Body of pancreas (tissue), 4 donors: ENCODE measurements around the gene PHLDA2. TPM values are rescaled to one million over a fixed set of nuclear protein-coding genes. Genes with fewer than 3 reads are reported as not detected.

ENCODE experiments used
- ATAC-seq: fragments of 150-250 bp; one replicate; pipeline ENCODE4 v1.9.1; 2016
- DNase-seq, 4 donors: peaks; one replicate each; pipeline ENCODE4 v3.0.0-alpha.2; 2019
- H3K27ac ChIP-seq, 4 donors: fragments of 200-600 bp; sonication (generic); 1 replicate in 3 of 4; 2 replicates in 1 of 4; pipeline versions ENCODE4 v1.5.1 to v1.6.1; 2016 to 2019; ENCODE audit warnings: mild to moderate bottlenecking in 1 of 4, mixed read lengths in 1 of 4, moderate library complexity in 1 of 4
- H3K27me3 ChIP-seq, 2 donors: fragments of 200-600 bp; sonication (generic); one replicate each; pipeline ENCODE4 v1.6.0; 2016; ENCODE audit warnings: mild to moderate bottlenecking in 1 of 2
- H3K36me3 ChIP-seq, 2 donors: fragments of 200-600 bp; sonication (generic); replicated peaks in 1 of 2; 2 replicates each; pipeline ENCODE4 v1.5.1; 2016; ENCODE audit warnings: low read depth in 2 of 2; ENCODE audit not compliant: insufficient read depth in 1 of 2
- H3K4me1 ChIP-seq: fragments of 200-600 bp; sonication (generic); one replicate; pipeline ENCODE4 v1.6.0; 2016
- H3K4me3 ChIP-seq, 2 donors: fragments of 200-600 bp; sonication (generic); 1 replicate in 1 of 2; 2 replicates in 1 of 2; pipeline ENCODE4 v1.5.1; 2016 to 2019
- H3K9me3 ChIP-seq, 3 donors: fragments of 200-600 bp; sonication (generic); 1 replicate in 2 of 3; 2 replicates in 1 of 3; pipeline ENCODE4 v1.5.1; 2016
- CTCF ChIP-seq, 7 experiments: fragments of 450-650 bp in 4 of 7; fragments of 200-600 bp in 3 of 7; sonication (generic) in 3 of 7; IDR thresholded peaks; one replicate each; pipeline ENCODE4 v1.5.1; 2016 to 2019; ENCODE audit warnings: antibody characterized with exemption in 7 of 7
- POLR2A ChIP-seq, 3 donors: fragments of 450-650 bp; IDR thresholded peaks; one replicate each; pipeline ENCODE4 v1.6.1; 2016; ENCODE audit warnings: antibody characterized with exemption in 3 of 3, mild to moderate bottlenecking in 2 of 3
- WGBS, 2 donors: methylation state at CpG; one replicate each; pipeline ENCODE4 v1.1.5; 2017; 5-methylcytosine and 5-hydroxymethylcytosine counted together
- intact Hi-C: fragments of 100-400 bp; cut with DNase I; formaldehyde crosslinking; loops from one replicate; pipeline ENCODE4 v1.15.1; 2023
- total RNA-seq, 2 donors: library from RNA; depleted of rRNA; stranded (reverse); fragments of >200 nt; gene quantifications; one replicate each; pipeline ENCODE4 v1.1.0, GENCODE V29; 2016

PHLDA2 gene
- total RNA-seq, 2 donors from 2014 or later, result 4.2 TPM; not detected in 1

- Histone ChIP-seq H3K27me3 (no peaks in the 10 kb centered on the region), H3K4me1 (peaks cover 8% of the 10 kb centered on the region), H3K4me3 (no peak overlapping the region), H3K27ac (no peak overlapping the region), H3K36me3 (no peaks in the 10 kb centered on the region), H3K9me3 (no peaks in the 10 kb centered on the region)
- ATAC-seq (no peak), DNase-seq (no peak)
- intact Hi-C loops, result no loop called here
- no peak for TF ChIP-seq POLR2A (IDR thresholded peaks at IDR 0.05)
- no peak for TF ChIP-seq CTCF (IDR thresholded peaks at IDR 0.05)
- WGBS, 2 donors, result 54 to 84% methylated on average over 2 to 25 of the region's 25 CpGs
These were observed 11.3 kb downstream of the PHLDA2 start for GRCh38 chr11:2917842-2918490.

GRCh38 chr11:2916892-2917645, 12.2 kb downstream of the PHLDA2 start:
- no peaks in the 10 kb centered on the region for H3K9me3 ChIP-seq
- 91 to 92% methylated on average over 13 to 16 of the region's 16 CpGs for WGBS, 2 donors
- no peaks in the 10 kb centered on the region for H3K36me3 ChIP-seq
- no peak overlapping the region for H3K4me3 ChIP-seq
- no peak overlapping the region for H3K27ac ChIP-seq
- intact Hi-C loops, result no loop called here
- TF ChIP-seq CTCF (IDR thresholded peaks at IDR 0.05) (no peak), POLR2A (IDR thresholded peaks at IDR 0.05) (no peak)
- H3K4me1 ChIP-seq, result peaks cover 17% of the 10 kb centered on the region
- no peaks in the 10 kb centered on the region for H3K27me3 ChIP-seq
- ATAC-seq, result no peak
- no peak for DNase-seq

GRCh38 chr11:2916114-2916891, 12.9 kb downstream of the PHLDA2 start:
- H3K27ac ChIP-seq, result no peak overlapping the region
- H3K4me1 ChIP-seq, result peaks cover 24% of the 10 kb centered on the region
- H3K27me3 ChIP-seq, result no peaks in the 10 kb centered on the region
- H3K9me3 ChIP-seq, result no peaks in the 10 kb centered on the region
- no peak for ATAC-seq
- intact Hi-C loops, result no loop called here
- TF ChIP-seq POLR2A (IDR thresholded peaks at IDR 0.05) (no peak), CTCF (IDR thresholded peaks at IDR 0.05) (no peak)
- no peak overlapping the region for H3K4me3 ChIP-seq
- H3K36me3 ChIP-seq, result no peaks in the 10 kb centered on the region
- 81 to 90% methylated on average over 4 to 20 of the region's 20 CpGs for WGBS, 2 donors
- DNase-seq, result no peak

- no peak overlapping the region for H3K27ac ChIP-seq
- no peak for TF ChIP-seq POLR2A (IDR thresholded peaks at IDR 0.05)
- TF ChIP-seq CTCF (IDR thresholded peaks at IDR 0.05), result no peak
- no peaks in the 10 kb centered on the region for H3K9me3 ChIP-seq
- peaks cover 31% of the 10 kb centered on the region for H3K4me1 ChIP-seq
- intact Hi-C loops, result no loop called here
- DNase-seq (no peak), ATAC-seq (no peak)
- H3K4me3 ChIP-seq, result no peak overlapping the region
- 85 to 89% methylated on average over 9 to 11 of the region's 11 CpGs for WGBS, 2 donors
- H3K36me3 ChIP-seq, result no peaks in the 10 kb centered on the region
- H3K27me3 ChIP-seq, result no peaks in the 10 kb centered on the region
These were observed 13.7 kb downstream of the PHLDA2 start for GRCh38 chr11:2915473-2915872.
